ENCODE data around the gene PSD2.

Gene PSD2

GRCh38 chr5:139848508-139849100 lies 53.0 kb downstream of the PSD2 start:
- POLR2A ChIA-PET (ENCODE audit: low non-redundant PET), result no interaction called here
- DNase-seq (ENCODE audit: low spot score), result no peak
- CTCF ChIA-PET, result interaction anchor here (0.6 to 2.9 kb wide), 2 partner anchors 23 to 120 kb away, joined by 3 to 13 read pairs; no protein-coding TSS in a partner anchor
- TF ChIP-seq, protein P1, sequence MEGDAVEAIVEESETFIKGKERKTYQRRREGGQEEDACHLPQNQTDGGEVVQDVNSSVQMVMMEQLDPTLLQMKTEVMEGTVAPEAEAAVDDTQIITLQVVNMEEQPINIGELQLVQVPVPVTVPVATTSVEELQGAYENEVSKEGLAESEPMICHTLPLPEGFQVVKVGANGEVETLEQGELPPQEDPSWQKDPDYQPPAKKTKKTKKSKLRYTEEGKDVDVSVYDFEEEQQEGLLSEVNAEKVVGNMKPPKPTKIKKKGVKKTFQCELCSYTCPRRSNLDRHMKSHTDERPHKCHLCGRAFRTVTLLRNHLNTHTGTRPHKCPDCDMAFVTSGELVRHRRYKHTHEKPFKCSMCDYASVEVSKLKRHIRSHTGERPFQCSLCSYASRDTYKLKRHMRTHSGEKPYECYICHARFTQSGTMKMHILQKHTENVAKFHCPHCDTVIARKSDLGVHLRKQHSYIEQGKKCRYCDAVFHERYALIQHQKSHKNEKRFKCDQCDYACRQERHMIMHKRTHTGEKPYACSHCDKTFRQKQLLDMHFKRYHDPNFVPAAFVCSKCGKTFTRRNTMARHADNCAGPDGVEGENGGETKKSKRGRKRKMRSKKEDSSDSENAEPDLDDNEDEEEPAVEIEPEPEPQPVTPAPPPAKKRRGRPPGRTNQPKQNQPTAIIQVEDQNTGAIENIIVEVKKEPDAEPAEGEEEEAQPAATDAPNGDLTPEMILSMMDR (conservative IDR thresholded peaks at IDR 0.05; ENCODE audit: low read depth), result no peak
- no peak overlapping the region for H3K27ac ChIP-seq

DNA sequence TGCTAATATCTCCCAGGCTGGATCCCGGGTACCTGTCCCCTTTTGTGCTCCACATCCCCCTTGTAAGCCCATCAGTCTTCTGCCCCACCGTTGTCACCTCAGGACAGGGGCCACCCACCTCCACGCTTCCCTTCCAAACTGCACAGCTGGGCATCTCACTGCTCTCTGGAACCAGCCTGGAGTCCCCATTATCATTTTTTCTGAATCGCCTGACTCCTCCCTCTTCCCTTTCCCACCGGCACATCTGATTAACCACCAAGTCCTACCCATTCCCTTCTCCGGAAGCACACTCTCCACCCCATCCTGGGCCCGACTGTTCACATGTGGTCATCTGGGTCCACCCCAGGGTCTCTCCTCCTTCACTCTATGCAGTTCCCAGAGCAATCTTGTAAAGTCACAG lies 53.9 kb downstream of the PSD2 start:
- ChIA-PET POLR2A (ENCODE audit: low non-redundant PET) (no interaction called here), CTCF (interaction anchor here (0.5 to 2.9 kb wide), 5 partner anchors 14 to 119 kb away, joined by 4 to 13 read pairs (median 6); no protein-coding TSS in a partner anchor)
- TF ChIP-seq, protein P1 (conservative IDR thresholded peaks at IDR 0.05; ENCODE audit: low read depth), result no peak
- H3K27ac ChIP-seq, result no peak overlapping the region
- no peak for DNase-seq (ENCODE audit: low spot score)

DNA sequence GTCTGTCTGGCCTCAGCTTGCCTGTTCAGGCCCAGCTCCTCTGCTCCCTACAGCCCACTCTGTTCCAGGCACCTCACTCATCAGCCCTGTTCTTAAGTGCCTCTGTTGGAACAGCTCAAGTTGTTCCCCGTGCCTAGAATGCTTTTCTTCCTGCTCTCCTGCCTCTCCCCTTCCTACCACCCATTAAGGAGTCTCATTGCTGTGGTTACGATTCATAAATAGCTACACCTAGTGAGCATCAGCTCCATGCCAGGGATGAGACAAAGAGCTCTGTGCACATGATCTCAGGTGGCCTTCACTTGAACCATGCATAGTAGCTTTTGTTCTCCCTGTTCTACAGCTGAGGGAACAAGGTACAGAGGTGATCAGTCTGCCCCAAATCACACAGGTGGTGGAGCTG lies 54.3 kb downstream of the PSD2 start:
- no peak overlapping the region for H3K27ac ChIP-seq
- ChIA-PET POLR2A (ENCODE audit: low non-redundant PET) (no interaction called here), CTCF (interaction anchor here (1.0 to 2.9 kb wide), 4 partner anchors 13 to 119 kb away, joined by 4 to 13 read pairs (median 6); no protein-coding TSS in a partner anchor)
- no peak for DNase-seq (ENCODE audit: low spot score)
- TF ChIP-seq, protein P1 (conservative IDR thresholded peaks at IDR 0.05; ENCODE audit: low read depth), result no peak

DNA sequence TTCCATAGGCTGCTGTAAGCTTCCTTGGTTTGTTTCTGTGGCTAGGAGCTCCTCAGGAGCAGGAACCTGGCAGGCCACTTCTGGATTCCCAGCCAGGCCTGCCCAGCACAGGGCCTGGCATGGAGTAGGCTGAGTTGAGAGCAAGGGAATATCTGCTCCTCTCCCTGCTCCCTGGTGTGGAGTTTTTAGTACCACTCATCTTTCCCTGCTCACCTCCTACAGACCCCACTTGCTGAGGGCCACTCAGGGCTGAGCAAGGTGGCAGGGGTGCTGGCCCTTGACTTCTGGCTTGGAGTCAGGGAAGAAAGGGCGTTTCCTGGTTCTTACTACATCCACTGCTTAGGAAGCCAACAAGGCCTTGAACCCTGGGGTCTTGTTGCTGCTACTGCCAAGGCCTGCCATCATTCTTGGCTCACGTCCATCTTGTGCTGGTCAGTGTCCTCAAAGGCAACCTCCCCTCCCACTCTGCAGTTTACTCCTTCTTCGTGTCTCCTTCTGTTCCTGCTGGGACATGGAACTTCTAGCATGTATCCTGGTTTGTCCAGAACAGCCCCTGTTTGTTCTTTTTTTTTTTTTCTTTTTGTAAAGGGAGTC lies 54.9 kb downstream of the PSD2 start:
- no peak overlapping the region for H3K27ac ChIP-seq
- DNase-seq (ENCODE audit: low spot score), result no peak
- POLR2A ChIA-PET (ENCODE audit: low non-redundant PET), result interaction anchor here (0.6 kb wide), 1 partner anchor 12 kb away, joined by 3 read pairs; no protein-coding TSS in a partner anchor
- TF ChIP-seq, protein P1 (conservative IDR thresholded peaks at IDR 0.05; ENCODE audit: low read depth), result no peak
- CTCF ChIA-PET, result interaction anchor here (1.0 to 2.9 kb wide), 4 partner anchors 13 to 118 kb away, joined by 4 to 13 read pairs (median 6); no protein-coding TSS in a partner anchor

GRCh38 chr5:139851558-139851957 lies 56.0 kb downstream of the PSD2 start:
- TF ChIP-seq, protein P1 (conservative IDR thresholded peaks at IDR 0.05; ENCODE audit: low read depth), result no peak
- H3K27ac ChIP-seq, result no peak overlapping the region
- ChIA-PET CTCF (interaction anchor here (0.6 kb wide), 1 partner anchor 1074 kb away, joined by 3 read pairs; the partner anchor contains the start of gene PCDHAC1), POLR2A (ENCODE audit: low non-redundant PET) (interaction anchor here (0.6 kb wide), 1 partner anchor 13 kb away, joined by 3 read pairs; no protein-coding TSS in a partner anchor)
- no peak for DNase-seq (ENCODE audit: low spot score)

- CTCF ChIA-PET, result interaction anchor here (0.5 to 1.0 kb wide), 2 partner anchors 65 to 88 kb away, joined by 3 read pairs; no protein-coding TSS in a partner anchor
Measured at GRCh38 chr5:139852696-139853095, 57.1 kb downstream of the PSD2 start.

More at GRCh38 chr5:139852696-139853095, 57.1 kb downstream of the PSD2 start:
- TF ChIP-seq, protein P1 (conservative IDR thresholded peaks at IDR 0.05; ENCODE audit: low read depth), result no peak
- no peak overlapping the region for H3K27ac ChIP-seq
- POLR2A ChIA-PET (ENCODE audit: low non-redundant PET), result no interaction called here
- DNase-seq (ENCODE audit: low spot score), result no peak
